HT-29 (cell line): Measurements from ENCODE around the gene EGFR. TPM values are rescaled to one million over a fixed set of nuclear protein-coding genes. Genes with fewer than 3 reads are reported as not detected.

Source experiments
- DNase-seq: peaks from one replicate; pipeline ENCODE4 v3.0.0-alpha.2; 2015; ENCODE audit warnings: low spot score
- total RNA-seq: library from RNA; depleted of rRNA; stranded (reverse); fragments of >200 nt; shearing (Covaris generic); gene quantifications from 2 replicates; pipeline ENCODE4 v1.2.3, GENCODE V29; 2014

The EGFR gene
- total RNA-seq, 1 experiment from 2014 or later = 28.1 TPM

DNA sequence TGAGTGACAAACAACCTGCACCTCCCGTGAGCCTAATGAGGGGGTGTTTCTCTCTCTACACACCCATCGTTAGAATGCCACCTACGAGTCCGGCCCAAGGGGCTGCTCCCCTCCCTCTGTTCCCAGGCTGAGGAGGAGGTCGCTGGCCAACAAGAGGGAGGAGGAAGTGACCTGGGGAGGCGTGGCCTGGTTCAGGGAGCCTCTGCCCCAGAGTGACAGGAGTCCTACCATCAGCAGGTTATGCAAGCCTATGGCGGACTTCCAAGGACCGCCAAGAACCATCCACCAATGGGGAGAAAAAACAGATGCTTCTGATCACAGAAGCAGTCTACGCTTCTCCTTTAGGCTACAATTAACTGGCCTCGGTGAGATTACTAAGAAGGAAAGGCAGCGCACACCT lies 12.3 kb upstream of the EGFR start:
- no peak for DNase-seq

DNA sequence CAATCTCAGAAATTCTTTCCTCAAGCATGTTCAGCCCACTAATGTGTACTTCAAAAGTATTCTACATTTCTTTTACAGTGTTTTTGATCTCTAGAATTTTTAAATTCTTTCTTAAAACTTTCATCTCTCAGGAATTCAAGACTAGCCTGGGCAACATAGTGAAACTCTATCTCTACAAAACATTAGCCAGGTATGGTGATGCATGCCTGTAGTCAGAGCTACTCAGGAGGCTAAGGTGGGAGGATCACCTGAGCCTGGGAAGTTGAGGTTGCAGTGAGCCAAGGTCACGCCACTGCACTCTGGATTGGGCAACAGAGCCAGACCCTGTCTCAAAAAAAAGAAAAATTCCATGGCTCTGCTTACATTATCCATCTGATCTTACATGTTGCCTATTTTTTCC lies 5.0 kb upstream of the EGFR start:
- no peak for DNase-seq

- DNase-seq = no peak
Measured at GRCh38 chr7:55016061-55016745, 2.6 kb upstream of the EGFR start.

DNA sequence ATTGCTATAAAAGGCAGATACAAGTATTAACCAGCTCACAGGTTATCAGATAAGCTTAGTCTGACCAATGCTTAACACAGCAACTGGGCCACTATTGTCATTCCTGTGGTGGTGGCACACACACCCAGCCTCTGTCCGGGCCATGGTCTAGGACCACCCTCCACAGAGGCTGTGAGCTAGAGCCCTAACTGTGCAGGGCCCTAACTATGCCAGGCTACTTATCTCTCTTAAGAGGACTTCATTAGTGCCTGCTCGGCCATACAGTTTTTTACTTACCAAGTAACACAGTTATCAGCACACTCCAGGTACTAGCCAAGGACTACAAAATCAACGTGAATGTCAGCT lies 2.1 kb upstream of the EGFR start:
- no peak for DNase-seq

GRCh38 chr7:55017841-55018240 lies 976 bp upstream of the EGFR start:
- no peak for DNase-seq

DNA sequence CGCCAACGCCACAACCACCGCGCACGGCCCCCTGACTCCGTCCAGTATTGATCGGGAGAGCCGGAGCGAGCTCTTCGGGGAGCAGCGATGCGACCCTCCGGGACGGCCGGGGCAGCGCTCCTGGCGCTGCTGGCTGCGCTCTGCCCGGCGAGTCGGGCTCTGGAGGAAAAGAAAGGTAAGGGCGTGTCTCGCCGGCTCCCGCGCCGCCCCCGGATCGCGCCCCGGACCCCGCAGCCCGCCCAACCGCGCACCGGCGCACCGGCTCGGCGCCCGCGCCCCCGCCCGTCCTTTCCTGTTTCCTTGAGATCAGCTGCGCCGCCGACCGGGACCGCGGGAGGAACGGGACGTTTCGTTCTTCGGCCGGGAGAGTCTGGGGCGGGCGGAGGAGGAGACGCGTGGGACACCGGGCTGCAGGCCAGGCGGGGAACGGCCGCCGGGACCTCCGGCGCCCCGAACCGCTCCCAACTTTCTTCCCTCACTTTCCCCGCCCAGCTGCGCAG lies 424 bp downstream of the EGFR start:
- DNase-seq = peak; percentile 45

DNA sequence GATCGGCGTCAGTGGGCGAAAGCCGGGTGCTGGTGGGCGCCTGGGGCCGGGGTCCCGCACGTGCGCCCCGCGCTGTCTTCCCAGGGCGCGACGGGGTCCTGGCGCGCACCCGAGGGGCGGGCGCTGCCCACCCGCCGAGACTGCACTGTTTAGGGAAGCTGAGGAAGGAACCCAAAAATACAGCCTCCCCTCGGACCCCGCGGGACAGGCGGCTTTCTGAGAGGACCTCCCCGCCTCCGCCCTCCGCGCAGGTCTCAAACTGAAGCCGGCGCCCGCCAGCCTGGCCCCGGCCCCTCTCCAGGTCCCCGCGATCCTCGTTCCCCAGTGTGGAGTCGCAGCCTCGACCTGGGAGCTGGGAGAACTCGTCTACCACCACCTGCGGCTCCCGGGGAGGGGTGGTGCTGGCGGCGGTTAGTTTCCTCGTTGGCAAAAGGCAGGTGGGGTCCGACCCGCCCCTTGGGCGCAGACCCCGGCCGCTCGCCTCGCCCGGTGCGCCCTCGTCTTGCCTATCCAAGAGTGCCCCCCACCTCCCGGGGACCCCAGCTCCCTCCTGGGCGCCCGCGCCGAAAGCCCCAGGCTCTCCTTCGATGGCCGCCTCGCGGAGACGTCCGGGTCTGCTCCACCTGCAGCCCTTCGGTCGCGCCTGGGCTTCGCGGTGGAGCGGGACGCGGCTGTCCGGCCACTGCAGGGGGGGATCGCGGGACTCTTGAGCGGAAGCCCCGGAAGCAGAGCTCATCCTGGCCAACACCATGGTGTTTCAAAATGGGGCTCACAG lies 1.1 kb downstream of the EGFR start:
- DNase-seq = peak; percentile 65

DNA sequence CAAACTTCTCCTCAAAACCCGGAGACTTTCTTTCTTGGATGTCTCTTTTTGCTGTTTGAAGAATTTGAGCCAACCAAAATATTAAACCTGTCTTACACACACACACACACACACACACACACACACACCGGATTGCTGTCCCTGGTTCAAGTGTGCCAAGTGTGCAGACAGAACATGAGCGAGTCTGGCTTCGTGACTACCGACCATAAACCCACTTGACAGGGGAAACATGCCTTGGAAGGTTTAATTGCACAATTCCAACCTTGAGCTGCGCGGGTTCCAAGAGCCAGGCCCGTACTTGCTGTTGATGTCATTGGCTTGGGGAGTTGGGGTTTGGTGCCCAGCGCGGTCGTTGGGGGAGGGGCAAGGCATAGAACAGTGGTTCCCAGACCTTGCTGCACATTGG lies 1.7 kb downstream of the EGFR start:
- peak; percentile 66 for DNase-seq

GRCh38 chr7:55021053-55021452 lies 2.2 kb downstream of the EGFR start:
- DNase-seq = no peak

DNA sequence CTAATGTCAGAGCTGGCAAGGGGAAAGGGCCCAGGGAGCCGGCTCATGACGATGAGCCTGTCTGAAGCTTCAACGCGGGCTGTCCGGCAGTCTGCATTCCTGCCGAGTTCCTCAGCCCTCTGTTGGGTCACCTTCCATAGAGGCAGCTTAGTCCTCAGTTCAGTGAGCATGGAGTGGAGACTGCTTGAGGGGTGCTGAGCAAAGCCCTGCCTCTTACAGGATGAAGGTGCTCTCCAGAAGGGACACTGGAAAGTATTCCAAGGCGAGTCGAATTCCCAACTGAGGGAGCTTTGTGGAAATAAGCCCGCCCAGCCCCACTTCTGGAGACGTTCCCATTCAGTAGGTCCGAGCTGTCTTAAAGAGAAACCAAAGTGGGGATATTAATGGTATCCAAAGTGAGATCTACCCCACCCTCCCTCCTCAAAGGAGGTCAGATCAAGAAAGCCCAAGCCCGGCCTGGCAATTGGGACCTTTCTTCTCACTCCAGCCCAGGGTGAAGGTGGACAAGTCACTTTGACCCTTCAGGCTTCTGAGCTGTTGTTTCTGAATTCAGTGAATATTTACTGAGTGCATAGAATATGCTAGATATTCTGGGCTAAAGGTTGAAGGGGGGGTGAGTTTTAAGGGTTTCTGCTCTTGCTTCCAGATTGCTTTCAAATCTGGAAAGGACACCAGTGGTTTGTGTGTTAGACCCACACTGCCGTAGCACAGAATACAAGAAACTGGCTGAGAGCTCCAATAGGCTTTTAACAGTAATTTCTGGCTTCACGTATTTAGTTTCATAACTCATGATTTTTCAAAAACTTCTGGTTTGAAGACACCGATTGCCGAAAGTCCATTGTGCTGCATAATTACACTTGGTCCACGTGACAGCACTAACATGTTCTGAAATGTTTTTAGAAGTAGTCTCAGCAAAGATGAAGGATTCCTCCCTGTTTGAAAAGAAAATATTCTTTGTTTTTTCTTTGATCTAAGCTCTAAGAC lies 3.5 kb downstream of the EGFR start:
- DNase-seq = no peak

- DNase-seq = no peak
Measured at GRCh38 chr7:55023841-55024505, 5.2 kb downstream of the EGFR start.

GRCh38 chr7:55024776-55025175 lies 6.0 kb downstream of the EGFR start:
- no peak for DNase-seq

GRCh38 chr7:55026086-55026790 lies 7.4 kb downstream of the EGFR start:
- no peak for DNase-seq

DNA sequence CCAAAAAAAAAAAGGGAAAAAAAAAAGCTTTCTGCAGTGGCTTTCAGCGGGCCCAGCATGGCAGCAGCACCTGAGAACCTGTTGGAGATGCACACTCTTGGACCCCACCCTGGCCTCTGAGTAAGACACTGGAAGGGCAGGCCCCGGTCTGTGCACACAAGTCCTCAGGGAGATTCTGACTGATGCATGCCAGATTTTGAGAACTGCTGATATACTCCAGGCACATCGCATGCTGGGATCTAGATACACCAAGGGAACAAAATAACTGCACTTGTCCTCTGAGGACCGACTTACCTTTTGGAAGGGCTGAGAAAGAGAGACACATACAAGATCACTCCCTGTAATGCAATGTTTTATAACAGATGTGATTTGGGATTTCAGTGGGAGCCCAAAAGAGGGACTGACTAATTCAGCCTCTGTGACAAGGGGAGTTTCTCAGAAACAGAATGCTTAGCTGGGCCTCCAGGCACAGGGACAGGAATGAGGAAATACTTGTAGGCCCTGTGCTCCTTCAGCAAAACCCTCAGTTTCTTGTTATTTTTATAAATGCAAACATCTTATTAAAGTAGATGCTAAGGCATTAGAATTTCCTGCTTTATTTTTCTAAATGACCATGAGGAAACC lies 8.2 kb downstream of the EGFR start:
- no peak for DNase-seq

DNA sequence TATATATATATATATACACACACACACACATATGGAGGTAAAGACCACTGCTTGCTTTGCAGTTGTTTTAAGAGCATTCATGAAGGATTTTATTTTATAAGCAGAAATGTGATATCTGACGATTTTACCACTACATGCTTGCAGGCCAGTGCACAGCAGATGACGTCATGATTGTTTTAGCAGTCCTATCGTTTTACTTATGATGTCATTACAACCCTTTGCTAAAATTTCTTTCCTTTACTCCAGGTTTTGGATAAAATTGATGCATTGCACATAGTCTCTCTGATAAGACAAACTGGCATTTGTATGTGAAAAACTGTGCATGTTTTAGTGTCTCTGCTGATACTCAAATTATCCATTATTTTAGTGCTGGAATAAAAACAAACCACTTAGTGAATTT lies 9.2 kb downstream of the EGFR start:
- no peak for DNase-seq

GRCh38 chr7:55030314-55030713 lies 11.5 kb downstream of the EGFR start:
- no peak for DNase-seq

- DNase-seq = no peak
Measured at GRCh38 chr7:55031075-55031474, 12.3 kb downstream of the EGFR start.

GRCh38 chr7:55032069-55032699 lies 13.4 kb downstream of the EGFR start:
- DNase-seq = no peak

DNA sequence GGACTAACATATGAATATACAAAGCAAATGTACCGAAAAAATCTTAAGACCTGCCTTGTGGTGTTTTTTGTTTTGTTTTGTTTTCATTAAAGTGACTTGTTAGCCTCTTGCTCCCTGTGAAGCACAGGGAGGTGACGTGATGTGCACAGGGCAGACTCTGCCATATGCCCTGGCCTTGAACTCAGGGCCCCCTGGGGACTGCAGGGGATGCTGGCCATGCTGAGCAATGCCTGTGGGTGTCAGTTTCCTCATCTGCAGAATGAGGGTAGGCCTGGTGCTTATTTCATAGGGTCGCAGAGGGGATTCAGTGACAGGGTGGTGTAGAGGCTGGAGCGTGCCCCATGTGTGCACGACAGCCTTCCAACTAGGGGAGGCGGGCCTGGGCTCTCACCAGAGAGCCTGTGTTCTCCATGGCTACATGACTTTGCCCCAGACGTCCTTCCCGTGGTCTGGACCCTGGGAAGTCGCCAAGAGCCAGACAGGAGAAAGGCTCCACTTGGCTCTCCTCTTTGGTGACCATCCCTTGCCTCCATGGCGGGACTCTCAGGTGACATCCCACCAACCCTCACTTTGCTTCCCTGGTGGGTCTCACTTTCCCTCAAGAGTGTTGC lies 14.5 kb downstream of the EGFR start:
- no peak for DNase-seq
